ENCODE data around the gene ACTA1. TPM values are rescaled to one million over a fixed set of nuclear protein-coding genes. Genes with fewer than 3 reads are reported as not detected.
"Not testable (repeated sequence)": the region's sequence is repeated elsewhere in the genome, so short reads cannot be mapped to it uniquely, and the experiment has no call there.

Gene ACTA1
- total RNA-seq, 1 experiment from 2014 or later, result not detected

GRCh38 chr1:229412056-229412455 lies 21.8 kb downstream of the ACTA1 start:
- peak; percentile 66 for DNase-seq (ENCODE audit: low spot score)

GRCh38 chr1:229411434-229412055 lies 22.3 kb downstream of the ACTA1 start:
- peak; percentile 36 for DNase-seq (ENCODE audit: low spot score)
- in situ Hi-C loops (cut with HindIII; ENCODE audit: low sequenced_read_pairs), result no loop called here

More at GRCh38 chr1:229412056-229412455, 21.8 kb downstream of the ACTA1 start:
- in situ Hi-C loops (cut with HindIII; ENCODE audit: low sequenced_read_pairs), result no loop called here

DNA sequence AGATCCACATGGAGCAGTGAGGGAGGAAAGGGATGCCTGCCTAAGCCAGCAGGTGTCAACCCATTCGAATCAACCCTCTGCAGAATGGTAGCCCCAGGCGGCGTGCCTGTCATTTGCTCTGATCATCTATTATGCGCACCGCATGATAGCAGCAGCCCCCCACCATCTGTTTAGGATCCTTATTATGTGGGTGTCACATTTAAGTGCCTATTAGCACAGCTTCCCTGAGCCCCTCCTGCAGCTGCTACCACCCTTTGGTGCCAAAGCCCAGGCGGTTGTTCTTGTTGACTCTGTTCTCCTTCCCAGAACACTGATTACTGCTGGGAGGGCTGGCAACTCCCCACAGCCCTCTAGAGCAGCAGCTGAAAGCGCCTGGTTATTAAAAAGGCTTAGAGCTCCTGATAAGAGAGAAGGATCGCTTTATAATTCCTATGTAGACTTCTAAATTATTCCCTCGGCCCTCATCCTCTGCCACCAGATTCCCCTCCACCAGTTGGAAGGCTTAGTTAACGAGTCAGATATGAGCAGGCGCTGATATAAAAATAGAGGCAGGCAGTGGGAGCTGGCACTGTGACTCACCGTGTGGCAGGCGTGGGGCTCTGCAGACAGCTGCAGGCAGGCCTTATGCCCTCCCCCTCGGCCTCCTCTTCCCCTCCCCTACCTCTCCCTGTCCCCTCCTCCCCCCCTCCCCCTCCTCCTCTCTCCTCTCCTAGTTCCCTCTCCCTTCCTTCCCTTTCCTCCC lies 23.0 kb downstream of the ACTA1 start:
- peak; percentile 94 for DNase-seq (ENCODE audit: low spot score)
- in situ Hi-C loops (cut with HindIII; ENCODE audit: low sequenced_read_pairs), result no loop called here

- in situ Hi-C loops (cut with HindIII; ENCODE audit: low sequenced_read_pairs), result no loop called here
- DNase-seq (ENCODE audit: low spot score), result no peak
Observed at GRCh38 chr1:229410370-229410691, 23.6 kb downstream of the ACTA1 start.

DNA sequence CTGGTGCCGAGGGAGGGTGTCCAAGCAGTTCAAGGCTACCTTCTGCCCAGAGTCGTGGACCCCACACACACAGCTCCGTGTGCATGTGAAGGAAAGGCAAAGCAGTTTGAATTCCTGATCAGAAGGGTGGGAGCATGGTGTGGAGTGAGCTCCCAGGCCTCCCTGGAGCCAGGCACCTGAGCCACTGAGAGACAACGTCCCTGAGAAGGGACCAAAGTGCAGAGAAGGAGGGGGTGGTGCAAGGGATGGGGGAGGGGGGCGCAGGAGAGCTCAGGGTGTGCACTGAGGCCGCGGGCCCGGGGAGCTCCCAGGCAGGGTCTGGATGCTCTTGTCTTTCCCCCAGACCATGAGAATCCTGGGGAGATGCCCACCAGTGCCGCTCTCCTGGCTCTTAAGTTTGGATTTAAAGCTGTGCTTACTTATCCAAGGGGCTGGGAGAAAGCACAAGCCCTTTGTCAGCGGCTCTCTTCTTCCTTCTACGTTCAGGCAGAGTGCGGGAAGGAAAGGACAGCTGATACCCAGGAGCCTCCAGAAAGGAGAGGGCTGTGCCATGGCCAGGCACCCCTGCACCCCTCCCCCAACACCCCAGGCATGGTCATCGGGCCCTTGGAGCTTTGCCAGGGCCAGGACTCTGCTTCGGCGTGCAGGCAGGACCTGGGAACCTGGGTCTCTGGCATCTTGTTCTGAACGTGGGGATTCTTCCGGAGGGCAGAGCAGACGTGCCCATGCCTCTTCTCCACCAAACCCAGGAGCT lies 24.1 kb downstream of the ACTA1 start:
- in situ Hi-C loops (cut with HindIII; ENCODE audit: low sequenced_read_pairs), result no loop called here
- peak; percentile 42 for DNase-seq (ENCODE audit: low spot score)

DNA sequence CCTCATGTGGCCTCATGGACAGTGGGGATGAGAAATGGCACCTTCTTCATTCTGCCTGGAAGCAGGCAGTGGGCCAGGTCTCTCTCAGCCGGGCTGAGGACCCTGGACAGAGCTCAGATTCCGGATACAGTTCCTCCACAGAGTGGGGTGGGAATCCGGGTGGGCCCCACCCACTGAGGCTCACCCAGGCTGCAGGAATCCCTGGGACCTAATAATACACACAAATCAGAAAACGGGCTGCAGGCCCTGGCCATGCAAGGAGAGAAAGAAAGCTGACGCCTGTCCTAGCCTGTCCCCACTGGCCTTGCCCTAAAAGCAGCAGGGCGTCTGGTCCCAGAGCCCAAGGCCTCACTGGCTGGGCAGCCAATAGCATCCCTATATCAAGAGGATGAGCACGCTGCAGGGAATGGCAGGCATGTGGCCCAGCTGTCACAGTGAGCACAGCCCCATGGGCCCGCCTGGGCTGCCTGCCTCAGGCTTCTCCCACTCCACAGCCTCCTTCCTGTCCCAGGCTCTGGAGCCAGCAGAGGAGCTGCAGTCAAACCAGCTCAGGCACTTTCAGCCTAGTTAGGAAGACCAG lies 25.3 kb downstream of the ACTA1 start:
- peak; percentile 33 for DNase-seq (ENCODE audit: low spot score)
- in situ Hi-C loops (cut with HindIII; ENCODE audit: low sequenced_read_pairs), result no loop called here

GRCh38 chr1:229407206-229408026 lies 26.5 kb downstream of the ACTA1 start:
- no peak for DNase-seq (ENCODE audit: low spot score)
- in situ Hi-C loops (cut with HindIII; ENCODE audit: low sequenced_read_pairs), result no loop called here

GRCh38 chr1:229406798-229407197 lies 27.1 kb downstream of the ACTA1 start:
- no peak for DNase-seq (ENCODE audit: low spot score)
- in situ Hi-C loops (cut with HindIII; ENCODE audit: low sequenced_read_pairs), result no loop called here

- no peak for DNase-seq (ENCODE audit: low spot score)
- in situ Hi-C loops (cut with HindIII; ENCODE audit: low sequenced_read_pairs), result no loop called here
Observed at GRCh38 chr1:229403573-229403972, 30.3 kb downstream of the ACTA1 start.

DNA sequence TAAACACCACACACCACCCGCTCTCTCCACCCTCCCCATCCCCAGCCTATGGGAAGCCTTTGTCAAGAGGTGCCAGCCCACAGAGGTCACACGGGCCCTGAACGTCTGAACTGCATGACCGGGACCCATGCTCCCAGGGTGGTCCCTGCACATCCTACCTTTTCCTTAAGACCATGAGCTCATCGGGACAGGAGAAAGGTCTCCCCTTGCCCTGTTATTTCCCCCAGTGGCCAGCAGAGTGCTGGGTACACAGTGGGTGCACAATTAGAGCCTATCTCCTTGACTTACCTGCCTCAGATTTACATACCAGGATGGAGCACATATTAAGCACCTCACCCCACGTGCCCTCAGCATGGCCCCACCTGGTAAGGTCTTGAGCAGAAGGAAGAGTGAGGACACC lies 30.9 kb downstream of the ACTA1 start:
- no peak for DNase-seq (ENCODE audit: low spot score)
- in situ Hi-C loops (cut with HindIII; ENCODE audit: low sequenced_read_pairs), result no loop called here

DNA sequence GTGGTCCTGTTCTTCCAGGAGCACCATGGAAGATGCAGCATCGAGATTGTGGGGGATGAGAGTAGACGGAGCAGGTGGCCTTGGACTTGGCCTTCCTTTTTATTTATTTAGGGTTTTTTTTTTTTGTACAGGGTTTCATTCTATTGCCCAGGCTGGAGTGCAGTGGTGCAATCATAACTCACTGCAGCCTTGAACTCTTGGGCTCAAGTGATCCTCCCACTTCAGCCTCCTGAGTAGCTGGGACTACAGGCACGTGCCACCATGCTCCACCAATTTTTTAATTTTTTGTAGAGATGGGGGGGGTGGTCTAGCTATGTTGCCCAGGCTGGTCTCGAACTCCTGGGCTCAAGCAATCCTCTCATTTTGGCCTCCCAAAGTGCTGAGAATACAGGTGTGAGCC lies 31.6 kb downstream of the ACTA1 start:
- in situ Hi-C loops (cut with HindIII; ENCODE audit: low sequenced_read_pairs); DNase-seq (ENCODE audit: low spot score): not testable (repeated sequence)

DNA sequence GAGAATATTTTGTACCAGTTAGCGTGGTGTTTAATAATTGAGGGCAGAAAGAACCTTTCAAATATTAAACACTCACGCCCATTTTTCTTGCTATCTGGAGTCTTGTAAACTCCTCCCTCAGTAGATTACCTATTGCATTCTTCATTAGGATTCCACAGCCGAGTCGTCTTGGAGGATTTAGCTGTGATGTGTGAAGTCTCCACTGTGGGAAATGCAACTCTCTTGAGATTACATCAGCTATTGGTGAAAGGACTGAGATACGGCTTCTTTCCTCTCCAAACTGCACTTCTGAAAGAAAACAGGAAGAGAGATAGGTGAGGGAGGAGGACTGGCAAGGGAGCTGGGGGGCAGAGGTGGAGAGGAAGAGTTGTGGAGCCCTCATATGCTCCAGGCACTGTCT lies 36.1 kb downstream of the ACTA1 start:
- in situ Hi-C loops (cut with HindIII; ENCODE audit: low sequenced_read_pairs), result no loop called here
- no peak for DNase-seq (ENCODE audit: low spot score)

DNA sequence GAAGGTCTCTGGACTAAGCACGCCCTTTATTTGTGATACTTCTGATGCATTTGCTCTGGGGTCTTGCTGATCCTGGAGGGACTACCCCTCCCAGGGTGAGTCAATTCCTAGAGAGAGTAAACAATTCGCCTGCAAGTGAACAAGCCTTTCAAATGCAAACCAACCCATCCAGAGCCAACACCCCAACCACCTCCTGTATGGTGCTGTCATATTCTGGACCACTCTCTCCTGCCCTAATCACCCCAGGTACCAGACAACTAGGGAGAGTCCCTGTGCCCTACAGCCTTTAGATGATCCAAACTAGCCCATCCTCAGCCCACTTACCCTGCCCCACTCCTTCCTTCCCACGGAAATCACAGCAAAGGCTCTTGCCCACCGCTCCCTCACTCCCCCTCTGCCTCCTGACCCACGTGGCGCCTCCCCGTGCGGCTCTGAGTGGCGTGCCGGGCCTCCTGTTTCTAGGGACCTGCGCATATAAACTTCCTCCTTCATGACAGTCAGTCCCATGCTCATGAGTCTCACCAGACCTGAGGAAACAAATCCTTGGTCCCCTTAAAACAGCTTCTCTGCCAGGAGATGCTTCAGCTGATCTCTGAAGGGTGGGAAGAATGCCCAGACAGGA lies 37.2 kb downstream of the ACTA1 start:
- in situ Hi-C loops (cut with HindIII; ENCODE audit: low sequenced_read_pairs), result no loop called here
- no peak for DNase-seq (ENCODE audit: low spot score)

GRCh38 chr1:229394517-229394916 lies 39.4 kb downstream of the ACTA1 start:
- DNase-seq (ENCODE audit: low spot score); in situ Hi-C loops (cut with HindIII; ENCODE audit: low sequenced_read_pairs): not testable (repeated sequence)

DNA sequence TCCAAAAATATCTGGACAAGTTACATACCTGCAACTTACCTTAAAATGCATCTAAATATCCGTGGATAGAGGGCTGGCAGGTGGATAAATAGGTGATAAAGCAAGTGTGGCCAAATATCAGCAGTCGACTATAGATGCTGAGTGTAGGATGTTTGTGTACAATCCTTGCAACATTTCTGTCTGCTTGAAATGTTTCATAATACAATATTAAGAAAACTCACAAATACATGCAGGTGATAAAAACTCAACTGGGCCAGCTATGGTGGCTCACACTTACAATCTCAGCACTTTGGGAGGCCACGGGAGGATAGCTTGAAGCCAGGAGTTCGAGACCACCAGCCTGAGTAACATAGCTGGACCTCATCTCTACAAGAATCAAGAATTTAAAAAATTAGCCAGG lies 41.0 kb downstream of the ACTA1 start:
- in situ Hi-C loops (cut with HindIII; ENCODE audit: low sequenced_read_pairs), result no loop called here
- no peak for DNase-seq (ENCODE audit: low spot score)

DNA sequence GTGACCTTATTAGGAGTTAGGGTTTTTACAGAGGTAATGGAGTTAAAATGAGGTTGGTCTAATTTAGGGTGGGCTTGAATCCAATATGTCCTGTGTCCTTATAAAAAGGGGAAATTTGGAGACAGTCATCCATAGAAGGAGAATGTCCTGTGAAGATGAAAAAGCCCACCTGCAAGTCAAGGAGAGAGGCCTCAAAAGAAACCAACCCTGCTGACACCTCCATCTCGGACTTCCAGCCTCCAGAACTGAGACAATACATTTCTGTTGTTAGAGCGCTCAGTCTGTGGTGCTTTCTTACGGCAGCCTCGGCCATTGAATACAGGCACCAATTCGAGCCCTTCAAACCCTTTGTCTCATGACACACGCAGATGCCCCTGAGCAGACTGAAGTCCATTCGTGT lies 43.8 kb downstream of the ACTA1 start:
- in situ Hi-C loops (cut with HindIII; ENCODE audit: low sequenced_read_pairs), result no loop called here
- no peak for DNase-seq (ENCODE audit: low spot score)

GRCh38 chr1:229388897-229389580 lies 44.9 kb downstream of the ACTA1 start:
- in situ Hi-C loops (cut with HindIII; ENCODE audit: low sequenced_read_pairs), result no loop called here
- DNase-seq (ENCODE audit: low spot score), result no peak

GRCh38 chr1:229385853-229386456 lies 47.9 kb downstream of the ACTA1 start:
- DNase-seq (ENCODE audit: low spot score), result no peak
- in situ Hi-C loops (cut with HindIII; ENCODE audit: low sequenced_read_pairs), result no loop called here
